GM13977 (cell line): ENCODE results near the gene SLC9A9.

Source experiments
- DNase-seq: peaks from one replicate; pipeline ENCODE4 v3.0.0; 2012; ENCODE audit warnings: low spot score
- in situ Hi-C: fragments of 300-500 bp; cut with MboI; formaldehyde crosslinking; loops from one replicate; pipeline ENCODE4 v1.12.0; 2022; ENCODE audit warnings: low sequenced_read_pairs, low pct_unique_long_range_greater_than_20kb, mixed read lengths, inconsistent platforms; ENCODE audit not compliant: unreplicated experiment
- TF ChIP-seq, protein P1 (sequence below): IDR thresholded peaks from 2 replicates; pipeline ENCODE4 v1.5.1; 2012; ENCODE audit warnings: mild to moderate bottlenecking, control low read depth; ENCODE audit not compliant: insufficient read depth; ENCODE audit errors: extremely low read depth, missing control alignments

SLC9A9 gene

DNA sequence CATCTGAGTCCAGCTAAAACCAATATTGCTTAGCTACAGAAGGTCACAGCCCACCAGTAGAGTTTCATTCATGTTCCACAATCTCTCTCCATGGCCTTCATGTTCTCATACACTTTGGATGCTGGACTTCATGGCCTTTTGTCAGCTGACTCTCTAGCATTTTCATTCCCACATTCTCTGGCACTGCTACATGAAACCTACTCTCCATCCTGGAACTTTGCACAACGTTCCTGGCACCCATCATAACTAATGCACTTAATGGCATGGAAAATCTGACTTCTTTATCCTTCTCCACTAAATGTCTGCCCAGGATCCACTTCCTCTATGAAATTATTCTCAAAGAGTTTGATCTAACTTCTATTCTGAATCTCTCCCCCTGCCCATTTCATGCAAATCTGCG, 56.9 kb downstream of the SLC9A9 start:
- in situ Hi-C loops = no loop called here
- DNase-seq = no peak
- TF ChIP-seq, protein P1, sequence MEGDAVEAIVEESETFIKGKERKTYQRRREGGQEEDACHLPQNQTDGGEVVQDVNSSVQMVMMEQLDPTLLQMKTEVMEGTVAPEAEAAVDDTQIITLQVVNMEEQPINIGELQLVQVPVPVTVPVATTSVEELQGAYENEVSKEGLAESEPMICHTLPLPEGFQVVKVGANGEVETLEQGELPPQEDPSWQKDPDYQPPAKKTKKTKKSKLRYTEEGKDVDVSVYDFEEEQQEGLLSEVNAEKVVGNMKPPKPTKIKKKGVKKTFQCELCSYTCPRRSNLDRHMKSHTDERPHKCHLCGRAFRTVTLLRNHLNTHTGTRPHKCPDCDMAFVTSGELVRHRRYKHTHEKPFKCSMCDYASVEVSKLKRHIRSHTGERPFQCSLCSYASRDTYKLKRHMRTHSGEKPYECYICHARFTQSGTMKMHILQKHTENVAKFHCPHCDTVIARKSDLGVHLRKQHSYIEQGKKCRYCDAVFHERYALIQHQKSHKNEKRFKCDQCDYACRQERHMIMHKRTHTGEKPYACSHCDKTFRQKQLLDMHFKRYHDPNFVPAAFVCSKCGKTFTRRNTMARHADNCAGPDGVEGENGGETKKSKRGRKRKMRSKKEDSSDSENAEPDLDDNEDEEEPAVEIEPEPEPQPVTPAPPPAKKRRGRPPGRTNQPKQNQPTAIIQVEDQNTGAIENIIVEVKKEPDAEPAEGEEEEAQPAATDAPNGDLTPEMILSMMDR = no peak

DNA sequence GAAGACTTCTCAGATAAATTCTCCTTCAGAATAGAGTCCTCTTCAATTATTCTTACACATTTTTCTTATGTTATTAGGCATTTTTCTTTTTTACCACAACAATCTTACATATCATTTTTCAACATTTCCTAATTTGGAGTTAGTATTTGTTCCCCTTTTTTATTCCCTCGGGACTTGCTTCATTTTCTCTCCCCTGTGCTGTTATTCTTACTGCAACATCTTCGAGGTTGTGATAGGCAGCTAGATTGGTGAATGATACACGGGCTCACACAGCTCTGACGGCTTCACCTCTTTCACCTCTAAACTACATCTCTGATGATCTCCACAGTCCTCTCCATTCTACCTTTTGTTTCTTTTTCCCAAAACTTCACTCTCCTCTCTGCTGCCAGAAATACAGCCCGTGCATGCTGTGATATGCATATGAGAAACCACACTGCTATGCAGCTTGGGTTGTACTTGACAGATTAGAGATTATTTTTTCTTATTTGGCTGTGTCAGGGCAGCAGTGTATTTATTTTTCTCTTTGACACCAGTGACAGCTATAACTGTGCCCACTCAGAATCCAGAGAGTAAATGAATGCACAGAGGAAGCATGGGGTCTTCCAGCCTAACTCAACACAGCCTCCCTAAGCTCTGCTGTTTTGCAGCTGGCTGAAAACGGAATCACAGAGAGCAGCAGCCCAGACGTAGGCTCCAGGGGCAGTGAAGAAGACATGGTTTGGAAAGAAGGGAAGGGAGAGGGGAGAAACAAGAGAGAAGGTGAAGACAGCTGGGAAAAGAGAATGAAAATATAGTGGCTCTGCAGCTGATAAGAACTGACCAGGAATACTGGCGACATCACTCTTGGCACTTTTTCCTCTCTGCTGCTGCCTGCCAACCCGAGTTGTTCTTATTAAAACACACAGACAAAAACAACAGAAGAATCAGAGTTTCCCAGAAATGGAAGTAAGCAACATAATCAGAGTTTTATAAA, 61.8 kb downstream of the SLC9A9 start:
- TF ChIP-seq, protein P1 = no peak
- in situ Hi-C loops = no loop called here
- no peak for DNase-seq

DNA sequence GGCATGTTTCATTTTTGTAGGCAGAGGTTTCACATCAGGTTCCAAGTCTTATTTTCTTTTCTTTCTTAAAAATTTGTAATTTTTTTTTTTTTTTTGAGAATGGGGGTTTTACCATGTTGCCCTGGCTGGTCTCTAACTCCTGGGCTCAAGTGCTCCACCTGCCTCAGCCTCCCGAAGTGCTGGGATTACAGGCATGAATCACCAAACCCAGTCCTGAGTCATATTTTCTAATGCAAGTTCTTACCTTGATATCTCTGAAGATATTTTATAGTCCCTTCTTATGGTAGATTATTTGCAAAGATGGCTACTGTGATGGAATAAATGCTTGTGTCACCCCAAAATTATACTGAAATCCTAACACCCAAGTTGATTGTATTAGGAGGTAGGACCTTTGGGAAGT, 63.8 kb downstream of the SLC9A9 start:
- in situ Hi-C loops = no loop called here
- no peak for DNase-seq
- TF ChIP-seq, protein P1 = no peak

DNA sequence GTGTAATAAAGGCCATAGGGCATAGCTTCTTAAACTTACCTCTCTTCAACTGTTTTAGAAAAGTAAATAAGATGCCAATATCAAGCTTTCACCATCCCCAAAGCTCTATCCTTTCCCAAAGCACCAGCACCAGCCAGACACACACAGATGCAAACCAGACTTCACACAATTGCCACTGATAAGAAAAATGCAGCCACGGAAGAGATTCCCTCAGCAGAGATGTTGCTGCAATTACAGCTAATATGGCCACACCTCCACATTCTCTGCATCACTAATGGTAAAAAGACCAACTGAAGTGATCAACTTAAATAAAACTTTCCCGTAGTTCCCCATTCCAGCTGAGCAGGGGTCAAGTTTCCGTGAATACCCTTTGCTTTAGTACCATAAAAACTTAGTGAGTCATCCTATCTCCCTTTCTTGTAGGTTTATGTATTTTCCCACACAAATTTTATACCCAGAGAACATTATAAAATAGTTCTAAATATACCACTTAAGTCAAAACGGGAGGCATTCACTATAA, 64.4 kb downstream of the SLC9A9 start:
- in situ Hi-C loops = no loop called here
- DNase-seq = no peak
- TF ChIP-seq, protein P1 = no peak

DNA sequence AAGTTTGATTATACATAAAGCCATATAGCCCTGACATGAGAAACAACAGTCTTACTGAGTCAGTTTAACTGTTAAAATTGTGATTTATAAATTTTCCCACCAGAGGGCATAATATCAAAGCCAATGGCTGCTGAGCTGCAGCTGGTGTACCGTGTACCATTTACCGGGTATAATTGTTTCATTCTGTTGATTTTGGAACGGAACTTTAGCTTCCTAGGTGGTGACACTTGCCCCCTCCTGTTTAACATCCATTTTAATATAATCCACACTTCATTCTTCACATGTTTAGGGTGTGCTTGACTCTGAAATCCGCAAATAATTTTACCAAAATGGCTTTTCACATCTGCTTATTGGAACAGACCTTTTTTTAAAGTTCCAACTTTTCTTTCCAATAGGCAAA, 72.8 kb downstream of the SLC9A9 start:
- in situ Hi-C loops = no loop called here
- peak; percentile 60 for DNase-seq
- TF ChIP-seq, protein P1 = peak; percentile 41

DNA sequence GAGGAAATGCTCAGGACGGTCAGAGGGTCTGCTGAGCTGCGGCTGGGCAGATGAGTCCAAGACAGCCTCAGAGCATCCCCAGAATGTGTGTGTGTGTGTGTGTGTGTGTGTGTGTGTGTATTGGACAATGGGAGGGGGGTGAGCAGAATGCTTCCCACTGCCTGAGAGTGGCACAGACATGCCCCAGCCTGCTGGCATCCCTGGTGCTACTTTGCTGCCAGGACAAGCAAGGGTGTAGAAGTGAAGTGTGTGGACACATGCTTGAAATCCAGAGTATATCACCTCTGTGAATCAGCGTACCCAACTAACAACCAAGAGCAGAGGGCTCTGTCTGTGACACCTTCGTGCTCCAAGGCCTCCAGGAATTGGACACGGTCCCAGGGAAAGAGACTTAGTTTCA, 76.3 kb downstream of the SLC9A9 start:
- TF ChIP-seq, protein P1 = no peak
- no peak for DNase-seq
- in situ Hi-C loops = no loop called here
